Measurements from ENCODE around the gene DUSP8. TPM values are rescaled to one million over a fixed set of nuclear protein-coding genes. Genes with fewer than 3 reads are reported as not detected.

DUSP8 gene
- polyA plus RNA-seq, 2 of the 4 experiments (the other 2 are of a cell fraction): 0.72 to 2.6 TPM

GRCh38 chr11:1533342-1533725 lies 38.7 kb downstream of the DUSP8 start:
- POLR2A ChIA-PET: no interaction called here
- TF ChIP-seq JUNB (IDR thresholded peaks at IDR 0.05) (no peak), HOXB5 (CRISPR knock-in tag; IDR thresholded peaks at IDR 0.05) (no peak), FOSL2 (IDR thresholded peaks at IDR 0.05) (no peak), FOSL2 (CRISPR knock-in tag; IDR thresholded peaks at IDR 0.05) (no peak), EHF (CRISPR knock-in tag; IDR thresholded peaks at IDR 0.05) (no peak), FOSB (CRISPR knock-in tag; IDR thresholded peaks at IDR 0.05) (no peak), ZC3H11A (IDR thresholded peaks at IDR 0.05) (no peak), CTCF (IDR thresholded peaks at IDR 0.05) (no peak), CEBPB (IDR thresholded peaks at IDR 0.05) (no peak), POLR2A (IDR thresholded peaks at IDR 0.05; ENCODE audit: low read length) (no peak), TP53 (CRISPR knock-in tag; IDR thresholded peaks at IDR 0.05) (no peak), SMC3 (IDR thresholded peaks at IDR 0.05) (no peak), JUN (IDR thresholded peaks at IDR 0.05) (no peak)
- TF ChIP-seq, protein P1, sequence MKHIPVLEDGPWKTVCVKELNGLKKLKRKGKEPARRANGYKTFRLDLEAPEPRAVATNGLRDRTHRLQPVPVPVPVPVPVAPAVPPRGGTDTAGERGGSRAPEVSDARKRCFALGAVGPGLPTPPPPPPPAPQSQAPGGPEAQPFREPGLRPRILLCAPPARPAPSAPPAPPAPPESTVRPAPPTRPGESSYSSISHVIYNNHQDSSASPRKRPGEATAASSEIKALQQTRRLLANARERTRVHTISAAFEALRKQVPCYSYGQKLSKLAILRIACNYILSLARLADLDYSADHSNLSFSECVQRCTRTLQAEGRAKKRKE (CRISPR knock-in tag; IDR thresholded peaks at IDR 0.05; ENCODE audit: low read depth): no peak
- TF ChIP-seq, protein P2, sequence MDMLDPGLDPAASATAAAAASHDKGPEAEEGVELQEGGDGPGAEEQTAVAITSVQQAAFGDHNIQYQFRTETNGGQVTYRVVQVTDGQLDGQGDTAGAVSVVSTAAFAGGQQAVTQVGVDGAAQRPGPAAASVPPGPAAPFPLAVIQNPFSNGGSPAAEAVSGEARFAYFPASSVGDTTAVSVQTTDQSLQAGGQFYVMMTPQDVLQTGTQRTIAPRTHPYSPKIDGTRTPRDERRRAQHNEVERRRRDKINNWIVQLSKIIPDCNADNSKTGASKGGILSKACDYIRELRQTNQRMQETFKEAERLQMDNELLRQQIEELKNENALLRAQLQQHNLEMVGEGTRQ (IDR thresholded peaks at IDR 0.05): no peak
- H3K4me2 ChIP-seq: no peak overlapping the region

DNA sequence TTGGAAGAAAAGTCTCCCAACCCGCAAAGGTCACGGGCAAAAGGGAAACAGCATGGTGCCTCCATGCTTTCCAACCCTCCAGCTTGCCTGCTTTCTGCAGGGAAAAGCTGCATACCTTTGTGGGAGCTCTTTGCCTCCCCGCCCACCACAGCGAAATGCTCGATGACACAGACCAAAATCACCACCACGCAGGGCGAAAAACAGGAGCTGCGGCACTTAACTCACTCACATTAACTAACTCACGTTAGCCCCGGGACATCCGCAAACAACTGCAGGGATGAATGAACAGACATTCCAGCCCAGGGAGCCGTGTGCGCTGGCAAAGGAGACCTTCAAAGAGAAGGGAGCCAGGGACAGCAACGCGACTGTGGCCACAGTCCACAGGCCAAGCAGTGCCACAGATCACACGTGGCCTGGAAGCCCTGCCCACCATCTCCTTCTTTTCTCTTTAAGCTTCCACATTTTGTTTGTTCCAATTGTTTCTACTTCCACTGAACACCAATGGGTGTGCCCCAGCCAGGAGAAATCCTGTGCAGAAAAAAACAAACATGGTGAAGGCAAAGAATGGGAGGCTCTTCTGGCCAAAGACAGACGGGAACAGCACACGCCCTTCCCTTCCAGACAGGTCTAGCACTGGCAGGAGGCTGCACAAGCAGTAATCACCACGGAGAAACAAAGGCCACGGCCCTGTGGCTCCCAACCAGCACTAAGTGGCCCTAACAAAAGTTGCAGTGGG lies 39.3 kb downstream of the DUSP8 start:
- TF ChIP-seq BHLHE40 (IDR thresholded peaks at IDR 0.05; ENCODE audit: low read depth, low read length) (no peak), FOSB (CRISPR knock-in tag; IDR thresholded peaks at IDR 0.05) (no peak), PBX3 (IDR thresholded peaks at IDR 0.05) (no peak), KDM1A (IDR thresholded peaks at IDR 0.05; ENCODE audit: low read depth) (no peak), FOSL2 (IDR thresholded peaks at IDR 0.05) (no peak), FOSL2 (CRISPR knock-in tag; IDR thresholded peaks at IDR 0.05) (no peak), EHMT2 (IDR thresholded peaks at IDR 0.05; ENCODE audit: low read depth) (no peak)
- H3K4me2 ChIP-seq: no peak overlapping the region
- H3K4me1 ChIP-seq: no peaks in the 10 kb centered on the region
- no peaks in the 10 kb centered on the region for H3K9me3 ChIP-seq
- DNase-seq (ENCODE audit: low read depth in 1 of 2, low spot score in 1 of 2) (no peak), ATAC-seq (no peak), FAIRE-seq (no peak)
- no peak overlapping the region for H3K4me3 ChIP-seq
- no peak overlapping the region for H3K27ac ChIP-seq
- ChIA-PET POLR2A (no interaction called here), CTCF (interaction anchor here (1.3 to 1.8 kb wide), 4 partner anchors 14 to 42 kb away, joined by 5 to 9 read pairs (median 8); no protein-coding TSS in a partner anchor)
- whole genome bisulfite sequencing (ENCODE audit: missing lambda C conversion rate): 88% methylated on average over 20 of the region's 20 CpGs

More at GRCh38 chr11:1533342-1533725, 38.7 kb downstream of the DUSP8 start:
- FAIRE-seq (no peak), DNase-seq (ENCODE audit: low read depth in 1 of 2, low spot score in 1 of 2) (no peak), ATAC-seq (no peak)
- CTCF ChIA-PET: interaction anchor here (1.3 to 1.7 kb wide), 2 partner anchors 13 to 41 kb away, joined by 8 read pairs; no protein-coding TSS in a partner anchor
- Histone ChIP-seq H3K4me1 (no peaks in the 10 kb centered on the region), H3K4me3 (no peak overlapping the region), H3K9me3 (no peaks in the 10 kb centered on the region), H3K27ac (no peak overlapping the region)
- WGBS (ENCODE audit: missing lambda C conversion rate): over 99% methylated on average over 9 of the region's 10 CpGs

Measured in A549 (cell line).